ENCODE measurements around the gene OR10K2. TPM values are rescaled to one million over a fixed set of nuclear protein-coding genes. Genes with fewer than 3 reads are reported as not detected.
"Not testable (repeated sequence)": the region's sequence is repeated elsewhere in the genome, so short reads cannot be mapped to it uniquely, and the experiment has no call there.

OR10K2 gene
- total RNA-seq, 1 donor from 2014 or later, result not detected

DNA sequence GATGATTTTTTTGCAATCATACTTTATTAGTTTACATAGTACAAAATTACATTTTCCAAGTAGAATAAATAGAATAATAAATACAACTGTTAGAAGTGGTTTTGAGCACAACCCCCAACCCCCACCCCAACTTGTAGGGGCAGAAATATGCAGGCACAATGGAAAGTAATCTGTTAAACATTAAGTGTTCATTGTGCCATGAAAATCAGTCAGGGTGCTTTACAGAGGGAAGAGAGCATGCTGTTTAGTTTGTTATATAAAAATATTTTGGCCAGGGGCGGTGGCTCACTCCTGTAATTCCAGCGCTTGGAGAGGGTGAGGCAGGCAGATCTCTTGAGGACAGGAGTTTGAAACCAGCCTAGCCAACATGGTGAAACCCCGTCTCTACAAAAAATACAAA, 29.4 kb downstream of the OR10K2 start:
- DNase-seq (ENCODE audit: low spot score in 2 of 2, unreplicated experiment in 2 of 2), result no peak
- Mint-ChIP-seq H3K36me3 (no peaks in the 10 kb centered on the region), H3K4me3 (no peak overlapping the region), H3K9me3 (no peaks in the 10 kb centered on the region), H3K4me1 (no peaks in the 10 kb centered on the region), H3K27ac (no peak overlapping the region), H3K27me3 (ENCODE audit: low read depth) (peaks cover 10% of the 10 kb centered on the region)
- TF ChIP-seq, protein P1, sequence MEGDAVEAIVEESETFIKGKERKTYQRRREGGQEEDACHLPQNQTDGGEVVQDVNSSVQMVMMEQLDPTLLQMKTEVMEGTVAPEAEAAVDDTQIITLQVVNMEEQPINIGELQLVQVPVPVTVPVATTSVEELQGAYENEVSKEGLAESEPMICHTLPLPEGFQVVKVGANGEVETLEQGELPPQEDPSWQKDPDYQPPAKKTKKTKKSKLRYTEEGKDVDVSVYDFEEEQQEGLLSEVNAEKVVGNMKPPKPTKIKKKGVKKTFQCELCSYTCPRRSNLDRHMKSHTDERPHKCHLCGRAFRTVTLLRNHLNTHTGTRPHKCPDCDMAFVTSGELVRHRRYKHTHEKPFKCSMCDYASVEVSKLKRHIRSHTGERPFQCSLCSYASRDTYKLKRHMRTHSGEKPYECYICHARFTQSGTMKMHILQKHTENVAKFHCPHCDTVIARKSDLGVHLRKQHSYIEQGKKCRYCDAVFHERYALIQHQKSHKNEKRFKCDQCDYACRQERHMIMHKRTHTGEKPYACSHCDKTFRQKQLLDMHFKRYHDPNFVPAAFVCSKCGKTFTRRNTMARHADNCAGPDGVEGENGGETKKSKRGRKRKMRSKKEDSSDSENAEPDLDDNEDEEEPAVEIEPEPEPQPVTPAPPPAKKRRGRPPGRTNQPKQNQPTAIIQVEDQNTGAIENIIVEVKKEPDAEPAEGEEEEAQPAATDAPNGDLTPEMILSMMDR (IDR thresholded peaks at IDR 0.05; ENCODE audit: unreplicated experiment), result no peak

DNA sequence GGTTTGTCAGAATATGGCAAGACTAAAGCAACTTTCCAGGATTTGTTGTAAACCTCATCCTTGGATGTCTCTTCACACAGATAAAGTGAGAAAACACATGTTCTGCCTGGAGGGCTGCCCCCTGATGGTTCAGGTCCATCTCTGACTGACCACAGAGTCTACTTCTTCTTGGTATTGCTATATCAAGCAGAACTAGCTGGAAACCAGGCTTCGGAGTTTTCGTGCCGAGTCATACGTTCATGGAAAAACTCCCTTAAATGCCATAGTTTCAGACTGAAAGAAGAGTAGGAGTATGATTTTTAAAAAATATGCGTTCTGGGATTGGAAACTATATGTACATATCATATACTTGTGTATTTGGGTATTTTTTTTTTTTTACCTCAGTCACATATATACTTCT, 32.6 kb downstream of the OR10K2 start:
- TF ChIP-seq, protein P1 (IDR thresholded peaks at IDR 0.05; ENCODE audit: unreplicated experiment), result no peak
- no peaks in the 10 kb centered on the region for H3K9me3 Mint-ChIP-seq
- H3K4me1 Mint-ChIP-seq, result no peaks in the 10 kb centered on the region
- no peak for DNase-seq (ENCODE audit: low spot score in 2 of 2, unreplicated experiment in 2 of 2)
- no peak overlapping the region for H3K4me3 Mint-ChIP-seq
- H3K36me3 Mint-ChIP-seq, result no peaks in the 10 kb centered on the region
- peaks cover 7% of the 10 kb centered on the region for H3K27me3 Mint-ChIP-seq (ENCODE audit: low read depth)
- no peak overlapping the region for H3K27ac Mint-ChIP-seq

DNA sequence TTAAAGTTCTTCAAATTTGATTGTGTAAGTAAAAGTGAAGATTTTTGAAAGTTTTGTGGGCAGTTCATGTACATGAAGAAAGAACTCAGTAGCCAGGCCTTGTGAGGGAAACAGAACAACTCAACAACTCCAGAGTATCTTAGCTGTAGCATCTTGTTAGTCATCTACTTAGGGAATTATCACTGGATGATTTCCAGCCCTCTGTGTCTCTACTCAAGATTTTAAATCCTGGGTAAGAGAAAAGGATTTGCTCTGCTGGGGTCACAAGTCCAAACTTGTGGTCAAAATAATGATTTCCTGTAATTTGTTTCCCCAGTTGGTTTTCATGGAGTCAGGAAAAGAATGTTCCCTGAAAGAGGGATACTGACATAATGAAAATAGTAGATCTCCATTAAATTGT, 34.9 kb downstream of the OR10K2 start:
- Mint-ChIP-seq H3K27ac (no peak overlapping the region), H3K4me3 (no peak overlapping the region), H3K36me3 (no peaks in the 10 kb centered on the region), H3K4me1 (no peaks in the 10 kb centered on the region), H3K27me3 (ENCODE audit: low read depth) (peaks cover 1% of the 10 kb centered on the region), H3K9me3 (peaks cover 8% of the 10 kb centered on the region)
- TF ChIP-seq, protein P1 (IDR thresholded peaks at IDR 0.05; ENCODE audit: unreplicated experiment), result no peak
- DNase-seq (ENCODE audit: low spot score in 2 of 2, unreplicated experiment in 2 of 2), result no peak

DNA sequence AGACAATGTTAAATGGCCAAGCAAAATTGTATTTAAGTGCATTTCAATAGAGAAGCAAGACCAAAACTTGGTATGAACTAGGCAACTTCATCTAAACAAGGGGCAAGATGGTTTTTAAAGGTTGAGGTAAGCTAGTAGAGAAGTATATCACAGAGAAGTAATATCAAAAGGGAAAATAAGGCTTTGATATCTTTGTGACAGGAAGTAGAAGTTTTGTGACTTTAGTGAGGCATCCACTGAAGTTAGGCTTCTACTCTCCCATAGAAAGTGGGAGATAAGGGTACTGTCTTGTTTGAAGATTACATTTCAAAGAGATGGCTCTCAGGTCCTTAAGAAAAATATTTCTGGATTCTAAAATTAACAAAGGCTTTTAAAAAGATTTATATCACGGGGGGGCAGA, 35.7 kb downstream of the OR10K2 start:
- Mint-ChIP-seq H3K9me3 (peaks cover 12% of the 10 kb centered on the region), H3K27ac (no peak overlapping the region), H3K27me3 (ENCODE audit: low read depth) (no peaks in the 10 kb centered on the region), H3K4me3 (no peak overlapping the region), H3K36me3 (no peaks in the 10 kb centered on the region), H3K4me1 (no peaks in the 10 kb centered on the region)
- TF ChIP-seq, protein P1 (IDR thresholded peaks at IDR 0.05; ENCODE audit: unreplicated experiment), result no peak
- DNase-seq (ENCODE audit: low spot score in 2 of 2, unreplicated experiment in 2 of 2), result no peak

DNA sequence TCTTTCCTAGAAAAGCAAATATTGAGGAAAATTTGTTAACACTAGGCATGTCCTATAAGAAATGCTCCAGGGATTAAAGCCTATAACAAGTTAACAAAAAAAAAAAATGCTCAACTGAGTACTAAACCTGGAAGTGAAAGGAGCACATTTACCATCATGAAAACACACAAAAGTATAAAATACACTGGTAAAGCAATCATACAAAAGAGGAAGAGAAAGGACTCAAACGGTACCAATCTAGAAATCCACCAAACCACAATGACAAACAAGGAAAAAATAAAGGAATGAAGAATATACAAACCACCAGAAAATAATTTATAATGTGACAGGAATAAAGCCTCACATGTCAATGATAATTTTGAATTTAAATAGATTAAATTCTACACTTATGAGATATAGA, 51.2 kb downstream of the OR10K2 start:
- Mint-ChIP-seq H3K36me3 (no peaks in the 10 kb centered on the region), H3K27ac (no peak overlapping the region), H3K4me1 (no peaks in the 10 kb centered on the region), H3K9me3 (peaks cover 15% of the 10 kb centered on the region), H3K27me3 (ENCODE audit: low read depth) (peaks cover 4% of the 10 kb centered on the region), H3K4me3 (no peak overlapping the region)
- TF ChIP-seq, protein P1 (IDR thresholded peaks at IDR 0.05; ENCODE audit: unreplicated experiment), result no peak
- DNase-seq (ENCODE audit: low spot score in 2 of 2, unreplicated experiment in 2 of 2), result no peak

DNA sequence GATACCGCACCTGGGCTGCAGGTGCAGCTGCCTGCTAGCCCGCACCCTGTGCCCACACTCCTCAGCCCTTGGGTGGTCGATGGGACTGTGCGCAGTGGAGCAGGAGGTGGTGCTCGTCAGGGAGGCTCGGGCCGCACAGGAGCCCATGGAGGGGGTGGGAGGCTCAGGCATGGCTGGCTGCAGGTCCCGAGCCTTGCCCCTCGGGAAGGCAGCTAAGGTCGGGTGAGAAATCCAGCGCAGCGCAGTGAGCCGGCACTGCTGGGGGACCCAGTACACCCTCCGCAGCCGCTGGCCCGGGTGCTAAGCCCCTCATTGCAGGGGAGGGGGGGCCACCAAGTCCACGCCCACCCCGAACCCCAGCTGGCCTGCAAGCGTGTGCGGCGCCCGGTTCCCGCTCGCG, 51.9 kb downstream of the OR10K2 start:
- not testable (repeated sequence) for H3K36me3 Mint-ChIP-seq; H3K27ac Mint-ChIP-seq; DNase-seq (ENCODE audit: low spot score in 2 of 2, unreplicated experiment in 2 of 2); H3K27me3 Mint-ChIP-seq (ENCODE audit: low read depth); H3K4me3 Mint-ChIP-seq; H3K4me1 Mint-ChIP-seq
- peaks cover 15% of the 10 kb centered on the region for H3K9me3 Mint-ChIP-seq
